Measurements from ENCODE around the gene CMTM6. TPM values are rescaled to one million over a fixed set of nuclear protein-coding genes. Genes with fewer than 3 reads are reported as not detected.
A peak's percentile ranks its signal among the peaks of the same experiment; 100 is the strongest.

Gene CMTM6
- total and polyA plus RNA-seq, 10 of the 15 experiments (the other 5 are each of a cell fraction or from before 2014, with no cell fraction given), result 27.1 to 97.3 (median 61.4) TPM

GRCh38 chr3:32469151-32469874 lies 33.3 kb downstream of the CMTM6 start (continued):
- TF ChIP-seq STAT1 (conservative IDR thresholded peaks at IDR 0.05) (no peak), SUPT20H (IDR thresholded peaks at IDR 0.05; ENCODE audit: borderline replicate concordance, control insufficient read depth, low read depth, low read length) (no peak), RAD51 (IDR thresholded peaks at IDR 0.05) (no peak), PBX3 (IDR thresholded peaks at IDR 0.05; ENCODE audit: insufficient replicate concordance, low read depth, low read length) (no peak), IKZF1 (conservative IDR thresholded peaks at IDR 0.05) (no peak), BCL3 (IDR thresholded peaks at IDR 0.05; ENCODE audit: borderline replicate concordance, insufficient read depth, low read depth, low read length, poor library complexity, severe bottlenecking) (no peak), CREB1 (IDR thresholded peaks at IDR 0.05; ENCODE audit: low read depth) (no peak), POU2F2 (IDR thresholded peaks at IDR 0.05; ENCODE audit: borderline replicate concordance, low read depth, low read length) (no peak), FOXM1 (IDR thresholded peaks at IDR 0.05; ENCODE audit: low read depth, low read length) (no peak; the same call in 1 of the 2 replicates), MTA2 (IDR thresholded peaks at IDR 0.05; ENCODE audit: low read depth) (no peak), TCF12 (IDR thresholded peaks at IDR 0.05; ENCODE audit: low read depth, low read length) (no peak), PKNOX1 (IDR thresholded peaks at IDR 0.05) (peak; percentile 18; the same call in 1 of the 2 replicates), ZNF687 (IDR thresholded peaks at IDR 0.05) (no peak), WRNIP1 (IDR thresholded peaks at IDR 0.05; ENCODE audit: borderline replicate concordance, low read depth, low read length) (no peak), CHD2 (IDR thresholded peaks at IDR 0.05; ENCODE audit: borderline replicate concordance, low read depth, low read length) (no peak)
- TF ChIP-seq, protein P1, sequence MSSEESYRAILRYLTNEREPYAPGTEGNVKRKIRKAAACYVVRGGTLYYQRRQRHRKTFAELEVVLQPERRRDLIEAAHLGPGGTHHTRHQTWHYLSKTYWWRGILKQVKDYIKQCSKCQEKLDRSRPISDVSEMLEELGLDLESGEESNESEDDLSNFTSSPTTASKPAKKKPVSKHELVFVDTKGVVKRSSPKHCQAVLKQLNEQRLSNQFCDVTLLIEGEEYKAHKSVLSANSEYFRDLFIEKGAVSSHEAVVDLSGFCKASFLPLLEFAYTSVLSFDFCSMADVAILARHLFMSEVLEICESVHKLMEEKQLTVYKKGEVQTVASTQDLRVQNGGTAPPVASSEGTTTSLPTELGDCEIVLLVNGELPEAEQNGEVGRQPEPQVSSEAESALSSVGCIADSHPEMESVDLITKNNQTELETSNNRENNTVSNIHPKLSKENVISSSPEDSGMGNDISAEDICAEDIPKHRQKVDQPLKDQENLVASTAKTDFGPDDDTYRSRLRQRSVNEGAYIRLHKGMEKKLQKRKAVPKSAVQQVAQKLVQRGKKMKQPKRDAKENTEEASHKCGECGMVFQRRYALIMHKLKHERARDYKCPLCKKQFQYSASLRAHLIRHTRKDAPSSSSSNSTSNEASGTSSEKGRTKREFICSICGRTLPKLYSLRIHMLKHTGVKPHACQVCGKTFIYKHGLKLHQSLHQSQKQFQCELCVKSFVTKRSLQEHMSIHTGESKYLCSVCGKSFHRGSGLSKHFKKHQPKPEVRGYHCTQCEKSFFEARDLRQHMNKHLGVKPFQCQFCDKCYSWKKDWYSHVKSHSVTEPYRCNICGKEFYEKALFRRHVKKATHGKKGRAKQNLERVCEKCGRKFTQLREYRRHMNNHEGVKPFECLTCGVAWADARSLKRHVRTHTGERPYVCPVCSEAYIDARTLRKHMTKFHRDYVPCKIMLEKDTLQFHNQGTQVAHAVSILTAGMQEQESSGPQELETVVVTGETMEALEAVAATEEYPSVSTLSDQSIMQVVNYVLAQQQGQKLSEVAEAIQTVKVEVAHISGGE (CRISPR knock-in tag; IDR thresholded peaks at IDR 0.05), result no peak
- TF ChIP-seq, protein P2, sequence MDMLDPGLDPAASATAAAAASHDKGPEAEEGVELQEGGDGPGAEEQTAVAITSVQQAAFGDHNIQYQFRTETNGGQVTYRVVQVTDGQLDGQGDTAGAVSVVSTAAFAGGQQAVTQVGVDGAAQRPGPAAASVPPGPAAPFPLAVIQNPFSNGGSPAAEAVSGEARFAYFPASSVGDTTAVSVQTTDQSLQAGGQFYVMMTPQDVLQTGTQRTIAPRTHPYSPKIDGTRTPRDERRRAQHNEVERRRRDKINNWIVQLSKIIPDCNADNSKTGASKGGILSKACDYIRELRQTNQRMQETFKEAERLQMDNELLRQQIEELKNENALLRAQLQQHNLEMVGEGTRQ (IDR thresholded peaks at IDR 0.05; ENCODE audit: borderline replicate concordance, low read depth, low read length), result no peak

All from GM12878 (cell line).